ENCODE results near the gene AATK. TPM values are rescaled to one million over a fixed set of nuclear protein-coding genes. Genes with fewer than 3 reads are reported as not detected.

AATK gene
- total and polyA plus RNA-seq, 10 of the 15 experiments (the other 5 are each of a cell fraction or from before 2014, with no cell fraction given), result 0.04 TPM; not detected in 9

GRCh38 chr17:81191646-81192045 lies 25.6 kb upstream of the AATK start (continued):
- TF ChIP-seq CEBPZ (IDR thresholded peaks at IDR 0.05; ENCODE audit: low read depth, low read length), result no peak
- no peak for TF ChIP-seq ZNF384 (IDR thresholded peaks at IDR 0.05; ENCODE audit: borderline replicate concordance, low read depth, low read length)
- TF ChIP-seq PRDM15 (CRISPR knock-in tag; IDR thresholded peaks at IDR 0.05), result no peak
- no peak for TF ChIP-seq RB1 (IDR thresholded peaks at IDR 0.05; ENCODE audit: borderline replicate concordance)

GRCh38 chr17:81191116-81191515 lies 25.1 kb upstream of the AATK start:
- FAIRE-seq (no peak), DNase-seq (ENCODE audit: low read depth, low spot score) (no peak), ATAC-seq (no peak)
- intact Hi-C loops (cut with micrococcal nuclease; ENCODE audit: unreplicated experiment) (no loop called here), in situ Hi-C loops (cut with MboI) (no loop called here)
- ChIA-PET RAD21 (ENCODE audit: unreplicated experiment) (interaction anchor here (0.5 kb wide), 1 partner anchor 20 kb away, joined by 3 read pairs; no protein-coding TSS in a partner anchor), SMC1A (ENCODE audit: uncharacterized antibody, unreplicated experiment) (no interaction called here), CTCF (no interaction called here), POLR2A (no interaction called here)
- Histone ChIP-seq H3K4me2 (ENCODE audit: control insufficient read depth, insufficient read depth) (no peak overlapping the region), H3K27me3 (replicated peaks in 1 of 2; ENCODE audit: control insufficient read depth in 2 of 2, insufficient read depth in 2 of 2, low read length in 1 of 2) (no peaks in the 10 kb centered on the region), H2AFZ (ENCODE audit: control insufficient read depth, low read depth, low read length) (no peak overlapping the region), H4K20me1 (ENCODE audit: control insufficient read depth, insufficient read depth) (no peaks in the 10 kb centered on the region), H3K27ac (ENCODE audit: control insufficient read depth, insufficient read depth) (no peak overlapping the region), H3K9ac (ENCODE audit: control insufficient read depth, insufficient read depth, low read length) (no peak overlapping the region), H3K36me3 (ENCODE audit: control insufficient read depth in 2 of 2, insufficient read depth in 2 of 2, low read length in 1 of 2) (peaks cover 0 to 1% of the 10 kb centered on the region in 2 experiments; a peak in 2 of 4 replicates), H3K4me3 (no peak overlapping the region), H3K79me2 (ENCODE audit: control insufficient read depth, insufficient read depth, low read length) (no peaks in the 10 kb centered on the region), H3K4me1 (ENCODE audit: control insufficient read depth, insufficient read depth, low read length) (peaks cover 3% of the 10 kb centered on the region; the same call in 1 of the 2 replicates), H3K9me3 (replicated peaks; ENCODE audit: control insufficient read depth, insufficient read depth, low read length) (no peaks in the 10 kb centered on the region)
- no TSS peak for BruUV-seq (replicated peaks)
- WGBS (ENCODE audit: insufficient coverage, insufficient replicate concordance, low lambda C conversion rate, missing lambda C conversion rate), result 86% methylated on average over 20 of the region's 20 CpGs
- TF ChIP-seq KDM1A (IDR thresholded peaks at IDR 0.05; ENCODE audit: borderline replicate concordance) (no peak), SKIL (IDR thresholded peaks at IDR 0.05; ENCODE audit: low read depth, poor library complexity, severe bottlenecking) (no peak), CHD1 (IDR thresholded peaks at IDR 0.05; ENCODE audit: low read depth, low read length) (no peak), BHLHE40 (IDR thresholded peaks at IDR 0.05; ENCODE audit: borderline replicate concordance in 1 of 2, low read depth in 2 of 2, low read length in 1 of 2) (no peak), NFIC (IDR thresholded peaks at IDR 0.05; ENCODE audit: low read depth, low read length) (no peak), NR2C1 (IDR thresholded peaks at IDR 0.05) (no peak), MEF2A (IDR thresholded peaks at IDR 0.05; ENCODE audit: insufficient read depth, low read depth, low read length) (no peak), ZNF207 (IDR thresholded peaks at IDR 0.05; ENCODE audit: borderline replicate concordance) (no peak), YBX1 (IDR thresholded peaks at IDR 0.05) (no peak)
- TF ChIP-seq, protein P1, sequence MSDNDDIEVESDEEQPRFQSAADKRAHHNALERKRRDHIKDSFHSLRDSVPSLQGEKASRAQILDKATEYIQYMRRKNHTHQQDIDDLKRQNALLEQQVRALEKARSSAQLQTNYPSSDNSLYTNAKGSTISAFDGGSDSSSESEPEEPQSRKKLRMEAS (IDR thresholded peaks at IDR 0.05; ENCODE audit: low read depth, low read length), result no peak

Measured in GM12878 (cell line).